NB4 (cell line): ENCODE results near the gene MEG3.

Experiments
- POLR2A ChIP-seq: IDR thresholded peaks from 2 replicates; pipeline ENCODE4 v1.6.1; 2011; ENCODE audit warnings: mild to moderate bottlenecking; ENCODE audit not compliant: insufficient read length; ENCODE audit errors: extremely low read depth
- TF ChIP-seq, protein P1 (sequence below): IDR thresholded peaks from one replicate; pipeline ENCODE4 v1.5.1; 2012; ENCODE audit warnings: low read depth, low read length

DNA sequence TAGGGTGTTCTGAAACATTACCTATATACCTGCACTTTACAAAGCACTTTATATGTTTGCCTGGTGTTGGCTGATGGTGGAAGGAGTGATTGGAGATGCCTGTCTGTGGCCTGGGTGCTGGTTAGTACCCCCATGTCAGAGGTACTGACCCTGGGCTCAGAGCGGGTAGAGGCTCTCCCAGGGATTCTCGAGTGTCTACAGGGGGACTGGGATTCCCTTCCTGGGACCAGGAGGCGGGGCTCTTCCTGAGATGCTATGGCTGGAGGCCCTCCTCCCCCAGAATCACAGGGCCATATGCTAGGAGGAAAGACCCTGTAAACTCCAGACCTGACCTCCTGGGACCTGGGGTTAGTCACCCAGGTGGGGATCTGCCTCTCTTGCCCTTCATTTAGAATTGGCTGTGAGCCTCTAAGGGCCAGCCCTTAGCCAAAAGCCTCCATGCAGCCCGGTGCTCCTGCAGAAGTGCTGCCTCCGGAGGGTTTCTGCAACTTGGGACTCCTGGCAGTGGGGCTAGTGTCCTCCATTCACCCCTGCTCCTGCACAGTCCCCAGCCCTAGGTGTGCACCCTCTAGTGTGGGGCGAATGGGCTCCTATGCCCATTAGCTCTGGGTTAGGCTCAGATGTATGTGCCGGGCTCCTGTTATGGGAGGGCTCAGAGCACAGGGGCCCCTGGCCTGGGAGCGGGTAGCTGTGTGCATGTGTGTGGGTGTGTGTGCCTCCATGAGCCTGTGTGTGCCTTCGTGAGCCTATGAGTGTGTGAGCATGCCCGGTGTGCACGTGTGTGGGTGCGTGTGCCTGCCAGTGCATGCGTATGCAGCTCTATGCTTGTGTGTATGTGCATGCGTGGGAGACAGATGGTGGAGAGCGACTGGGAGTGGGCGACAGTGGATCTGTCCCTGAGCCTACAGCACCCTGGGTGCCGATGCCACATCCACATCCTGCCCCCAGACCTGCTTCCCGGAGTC, 41.0 kb downstream of the MEG3 start:
- TF ChIP-seq, protein P1, sequence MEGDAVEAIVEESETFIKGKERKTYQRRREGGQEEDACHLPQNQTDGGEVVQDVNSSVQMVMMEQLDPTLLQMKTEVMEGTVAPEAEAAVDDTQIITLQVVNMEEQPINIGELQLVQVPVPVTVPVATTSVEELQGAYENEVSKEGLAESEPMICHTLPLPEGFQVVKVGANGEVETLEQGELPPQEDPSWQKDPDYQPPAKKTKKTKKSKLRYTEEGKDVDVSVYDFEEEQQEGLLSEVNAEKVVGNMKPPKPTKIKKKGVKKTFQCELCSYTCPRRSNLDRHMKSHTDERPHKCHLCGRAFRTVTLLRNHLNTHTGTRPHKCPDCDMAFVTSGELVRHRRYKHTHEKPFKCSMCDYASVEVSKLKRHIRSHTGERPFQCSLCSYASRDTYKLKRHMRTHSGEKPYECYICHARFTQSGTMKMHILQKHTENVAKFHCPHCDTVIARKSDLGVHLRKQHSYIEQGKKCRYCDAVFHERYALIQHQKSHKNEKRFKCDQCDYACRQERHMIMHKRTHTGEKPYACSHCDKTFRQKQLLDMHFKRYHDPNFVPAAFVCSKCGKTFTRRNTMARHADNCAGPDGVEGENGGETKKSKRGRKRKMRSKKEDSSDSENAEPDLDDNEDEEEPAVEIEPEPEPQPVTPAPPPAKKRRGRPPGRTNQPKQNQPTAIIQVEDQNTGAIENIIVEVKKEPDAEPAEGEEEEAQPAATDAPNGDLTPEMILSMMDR, result no peak
- no peak for TF ChIP-seq POLR2A
